HCT116 (cell line): ENCODE results near the gene TMPRSS3.
A peak's percentile ranks its signal among the peaks of the same experiment; 100 is the strongest.

Experiments
- CEBPB ChIP-seq: IDR thresholded peaks from 2 replicates; pipeline ENCODE4 v1.6.1; 2012; ENCODE audit warnings: low read depth
- EZH2 ChIP-seq: fragments of 200-600 bp; sonication (generic); IDR thresholded peaks from 2 replicates; pipeline ENCODE4 v1.6.1; 2017; ENCODE audit warnings: antibody characterized with exemption, mixed run types
- EZH2phosphoT487 ChIP-seq: fragments of 200-600 bp; IDR thresholded peaks from 2 replicates; pipeline ENCODE4 v1.6.1; 2018; ENCODE audit warnings: antibody characterized with exemption, borderline replicate concordance
- POLR2AphosphoS5 ChIP-seq: IDR thresholded peaks from 2 replicates; pipeline ENCODE4 v1.6.1; 2011; ENCODE audit warnings: mild to moderate bottlenecking, low read depth, low read length, moderate library complexity
- RAD21 ChIP-seq: IDR thresholded peaks from 2 replicates; pipeline ENCODE4 v1.6.1; 2012; ENCODE audit warnings: low read depth, mild to moderate bottlenecking
- TCF7L2 ChIP-seq: IDR thresholded peaks from 2 replicates; pipeline ENCODE4 v1.7.0; 2011; ENCODE audit warnings: borderline replicate concordance, inconsistent platforms; ENCODE audit not compliant: insufficient read depth, insufficient read length; ENCODE audit errors: extremely low read depth
- YY1 ChIP-seq: IDR thresholded peaks from 2 replicates; pipeline ENCODE4 v1.6.1; 2011; ENCODE audit warnings: low read length, low read depth, moderate library complexity, mild to moderate bottlenecking; ENCODE audit not compliant: insufficient replicate concordance; ENCODE audit errors: extremely low read depth
- ZFX ChIP-seq: fragments of 450-650 bp; IDR thresholded peaks from 2 replicates; pipeline ENCODE4 v1.6.1; 2017
- TF ChIP-seq, protein P1 (sequence below), 3 experiments: fragments of 200-600 bp in 1 of 3; sonication (generic) in 1 of 3; IDR thresholded peaks in 2 of 3; conservative IDR thresholded peaks in 1 of 3; 2 replicates each; pipeline ENCODE4 v1.5.1; 2012 to 2017; ENCODE audit warnings: low read depth in 2 of 3, low read length in 2 of 3, antibody characterized with exemption in 1 of 3, borderline replicate concordance in 1 of 3, control low read depth in 1 of 3, mild to moderate bottlenecking in 1 of 3, mixed read lengths in 1 of 3, mixed run types in 1 of 3, moderate library complexity in 1 of 3; ENCODE audit not compliant: insufficient read depth in 1 of 3
- TF ChIP-seq, protein P2 (sequence below): IDR thresholded peaks from 2 replicates; pipeline ENCODE4 v1.6.1; 2011; ENCODE audit warnings: mild to moderate bottlenecking, low read length, moderate library complexity; ENCODE audit not compliant: insufficient replicate concordance; ENCODE audit errors: extremely low read depth

DNA sequence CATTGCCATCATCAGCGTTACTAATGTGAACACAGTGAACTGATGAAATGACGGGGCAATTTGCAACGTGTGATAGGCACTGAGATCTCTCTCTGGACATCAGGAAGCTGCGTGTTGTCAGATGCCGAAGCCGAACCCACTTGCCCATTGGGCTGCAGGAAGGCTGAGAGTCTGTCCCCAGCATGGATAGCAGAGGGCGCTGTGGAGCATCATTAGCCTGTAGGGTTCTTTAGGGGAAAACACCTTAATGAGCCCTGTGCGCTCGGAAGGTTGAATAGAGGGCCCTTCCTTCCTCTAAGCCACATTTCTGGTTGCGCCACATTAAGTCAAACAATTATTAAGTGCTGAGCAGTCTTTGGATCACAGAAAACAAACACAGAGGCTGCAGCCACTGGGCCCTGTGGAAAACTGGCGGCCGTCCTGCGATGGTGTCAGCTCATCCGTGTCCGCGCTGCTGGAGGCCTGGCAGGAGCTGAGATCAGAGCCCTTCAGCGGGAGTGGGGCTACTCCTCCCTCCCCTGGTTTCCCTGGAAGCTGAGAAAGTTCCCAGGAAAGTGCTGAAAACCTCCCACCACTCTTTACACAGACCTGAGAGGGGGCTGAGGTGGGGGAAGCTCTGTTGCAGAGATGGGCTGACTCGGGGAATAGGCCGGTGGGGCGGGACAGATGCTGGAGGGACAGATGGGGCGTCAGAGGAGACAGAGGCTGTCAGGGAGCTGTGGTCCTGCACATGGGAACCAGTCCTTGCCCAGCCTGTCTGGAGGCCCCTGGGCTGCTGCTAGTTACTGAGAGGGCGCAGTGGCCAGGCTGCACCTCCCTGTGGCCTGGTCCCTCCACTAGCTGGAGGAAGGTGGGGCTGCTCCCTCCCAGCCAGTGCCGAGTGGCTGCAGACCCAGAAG lies 57.8 kb downstream of the TMPRSS3 start:
- no peak for TF ChIP-seq EZH2phosphoT487
- TF ChIP-seq, protein P1, sequence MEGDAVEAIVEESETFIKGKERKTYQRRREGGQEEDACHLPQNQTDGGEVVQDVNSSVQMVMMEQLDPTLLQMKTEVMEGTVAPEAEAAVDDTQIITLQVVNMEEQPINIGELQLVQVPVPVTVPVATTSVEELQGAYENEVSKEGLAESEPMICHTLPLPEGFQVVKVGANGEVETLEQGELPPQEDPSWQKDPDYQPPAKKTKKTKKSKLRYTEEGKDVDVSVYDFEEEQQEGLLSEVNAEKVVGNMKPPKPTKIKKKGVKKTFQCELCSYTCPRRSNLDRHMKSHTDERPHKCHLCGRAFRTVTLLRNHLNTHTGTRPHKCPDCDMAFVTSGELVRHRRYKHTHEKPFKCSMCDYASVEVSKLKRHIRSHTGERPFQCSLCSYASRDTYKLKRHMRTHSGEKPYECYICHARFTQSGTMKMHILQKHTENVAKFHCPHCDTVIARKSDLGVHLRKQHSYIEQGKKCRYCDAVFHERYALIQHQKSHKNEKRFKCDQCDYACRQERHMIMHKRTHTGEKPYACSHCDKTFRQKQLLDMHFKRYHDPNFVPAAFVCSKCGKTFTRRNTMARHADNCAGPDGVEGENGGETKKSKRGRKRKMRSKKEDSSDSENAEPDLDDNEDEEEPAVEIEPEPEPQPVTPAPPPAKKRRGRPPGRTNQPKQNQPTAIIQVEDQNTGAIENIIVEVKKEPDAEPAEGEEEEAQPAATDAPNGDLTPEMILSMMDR (IDR thresholded peaks at IDR 0.05 in 2 of 3, conservative IDR thresholded peaks at IDR 0.05 in 1 of 3; ENCODE audit: borderline replicate concordance in 1 of 3, insufficient read depth in 1 of 3, low read depth in 2 of 3, low read length in 2 of 3): peak; percentile 34 to 77 (median 73); a peak in 5 of 6 replicates
- no peak for TF ChIP-seq YY1
- no peak for TF ChIP-seq POLR2AphosphoS5
- no peak for TF ChIP-seq EZH2
- peak; percentile 31; the same call in 1 of the 2 replicates for TF ChIP-seq RAD21
- TF ChIP-seq, protein P2, sequence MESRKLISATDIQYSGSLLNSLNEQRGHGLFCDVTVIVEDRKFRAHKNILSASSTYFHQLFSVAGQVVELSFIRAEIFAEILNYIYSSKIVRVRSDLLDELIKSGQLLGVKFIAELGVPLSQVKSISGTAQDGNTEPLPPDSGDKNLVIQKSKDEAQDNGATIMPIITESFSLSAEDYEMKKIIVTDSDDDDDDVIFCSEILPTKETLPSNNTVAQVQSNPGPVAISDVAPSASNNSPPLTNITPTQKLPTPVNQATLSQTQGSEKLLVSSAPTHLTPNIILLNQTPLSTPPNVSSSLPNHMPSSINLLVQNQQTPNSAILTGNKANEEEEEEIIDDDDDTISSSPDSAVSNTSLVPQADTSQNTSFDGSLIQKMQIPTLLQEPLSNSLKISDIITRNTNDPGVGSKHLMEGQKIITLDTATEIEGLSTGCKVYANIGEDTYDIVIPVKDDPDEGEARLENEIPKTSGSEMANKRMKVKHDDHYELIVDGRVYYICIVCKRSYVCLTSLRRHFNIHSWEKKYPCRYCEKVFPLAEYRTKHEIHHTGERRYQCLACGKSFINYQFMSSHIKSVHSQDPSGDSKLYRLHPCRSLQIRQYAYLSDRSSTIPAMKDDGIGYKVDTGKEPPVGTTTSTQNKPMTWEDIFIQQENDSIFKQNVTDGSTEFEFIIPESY: no peak
- TF ChIP-seq ZFX: no peak
- no peak for TF ChIP-seq CEBPB
- no peak for TF ChIP-seq TCF7L2
